Hepatocyte (in vitro differentiated cells): ENCODE data around the gene CCM2.

Experiments
- CTCF ChIP-seq: fragments of 200-600 bp; sonication (generic); IDR thresholded peaks from 2 replicates; pipeline ENCODE4 v1.5.1; 2016; ENCODE audit warnings: antibody characterized with exemption, mild to moderate bottlenecking; ENCODE audit not compliant: poor library complexity
- EZH2 ChIP-seq: fragments of 200-600 bp; sonication (generic); IDR thresholded peaks from 2 replicates; pipeline ENCODE4 v1.6.1; 2016; ENCODE audit warnings: antibody characterized with exemption, mild to moderate bottlenecking, borderline replicate concordance
- EZH2phosphoT487 ChIP-seq: fragments of 200-600 bp; sonication (generic); IDR thresholded peaks from one replicate; pipeline ENCODE4 v1.6.1; 2018; ENCODE audit warnings: antibody characterized with exemption, mild to moderate bottlenecking, low read depth, moderate library complexity; ENCODE audit not compliant: unreplicated experiment, severe bottlenecking

DNA sequence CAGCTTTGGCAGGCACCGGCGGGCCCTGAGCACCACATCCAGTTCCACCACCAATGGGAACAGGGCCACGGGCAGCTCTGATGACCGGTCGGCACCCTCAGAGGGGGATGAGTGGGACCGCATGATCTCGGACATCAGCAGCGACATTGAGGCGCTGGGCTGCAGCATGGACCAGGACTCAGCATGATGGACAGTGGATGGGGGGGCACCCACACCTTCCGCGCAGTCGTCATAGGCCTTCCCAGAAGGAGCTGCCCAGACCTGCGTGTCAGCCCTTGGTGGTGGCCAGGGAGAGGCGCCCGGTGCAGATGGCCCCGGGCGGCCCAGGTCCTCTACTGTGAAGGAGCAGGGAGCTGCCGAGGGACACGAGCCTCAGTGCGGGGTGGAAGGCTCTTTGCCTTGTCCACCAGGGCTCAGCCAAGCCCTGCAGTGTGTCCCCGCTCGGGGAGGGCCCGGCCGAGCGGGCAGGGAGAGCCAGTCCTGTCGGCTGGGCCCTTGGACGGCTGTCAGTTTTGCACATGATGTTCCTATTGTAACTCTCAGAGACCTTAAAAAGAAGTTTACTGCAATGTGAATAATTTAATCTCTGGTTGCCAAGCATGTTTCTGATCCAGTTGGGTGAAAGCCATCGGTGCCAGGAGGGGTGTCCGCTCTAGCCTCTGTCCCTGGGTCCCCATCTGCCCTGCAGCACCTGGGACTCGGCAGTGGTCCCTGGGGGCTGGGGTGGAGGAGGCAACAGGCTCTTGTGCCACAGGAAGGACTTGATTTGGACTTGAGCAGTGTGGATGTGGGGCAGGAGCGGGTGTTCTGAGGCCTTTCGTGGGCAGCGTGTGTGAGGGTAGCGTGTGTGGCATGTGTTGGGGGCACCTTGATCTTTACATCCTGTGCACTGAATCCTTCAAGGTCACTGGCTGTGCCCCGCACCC, 76.1 kb downstream of the CCM2 start:
- TF ChIP-seq EZH2 (no peak), CTCF (no peak), EZH2phosphoT487 (no peak)
